ENCODE results near the gene MAN2A1. TPM values are rescaled to one million over a fixed set of nuclear protein-coding genes. Genes with fewer than 3 reads are reported as not detected.

MAN2A1 gene
- total RNA-seq, 3 donors from 2014 or later, result 28.2 to 31.8 (median 30.4) TPM

- no peaks in the 10 kb centered on the region for H3K9me3 Mint-ChIP-seq
- no peak for ATAC-seq
- no peak overlapping the region for H3K4me3 Mint-ChIP-seq
- DNase-seq, result no peak
- H3K4me1 Mint-ChIP-seq (ENCODE audit: low read depth), result peaks cover 12% of the 10 kb centered on the region
- H3K27me3 Mint-ChIP-seq (ENCODE audit: low read depth), result no peaks in the 10 kb centered on the region
- H3K36me3 Mint-ChIP-seq (ENCODE audit: insufficient read depth), result peaks cover 51% of the 10 kb centered on the region
These were observed 77.7 kb downstream of the MAN2A1 start for GRCh38 chr5:109767184-109767995.

- Mint-ChIP-seq H3K27me3 (ENCODE audit: low read depth) (no peaks in the 10 kb centered on the region), H3K9me3 (no peaks in the 10 kb centered on the region), H3K4me3 (no peak overlapping the region), H3K36me3 (ENCODE audit: insufficient read depth) (peaks cover 49% of the 10 kb centered on the region), H3K4me1 (ENCODE audit: low read depth) (peaks cover 11% of the 10 kb centered on the region)
- no peak for DNase-seq
- no peak for ATAC-seq
These were observed 78.3 kb downstream of the MAN2A1 start for GRCh38 chr5:109767997-109768396.

GRCh38 chr5:109769597-109770291 lies 80.0 kb downstream of the MAN2A1 start:
- Mint-ChIP-seq H3K36me3 (ENCODE audit: insufficient read depth) (peaks cover 50% of the 10 kb centered on the region), H3K4me1 (ENCODE audit: low read depth) (peaks cover 11% of the 10 kb centered on the region), H3K9me3 (no peaks in the 10 kb centered on the region), H3K4me3 (no peak overlapping the region), H3K27me3 (ENCODE audit: low read depth) (no peaks in the 10 kb centered on the region)
- DNase-seq, result no peak
- ATAC-seq, result no peak

- H3K4me1 Mint-ChIP-seq (ENCODE audit: low read depth), result peaks cover 5% of the 10 kb centered on the region
- peaks cover 41% of the 10 kb centered on the region for H3K36me3 Mint-ChIP-seq (ENCODE audit: insufficient read depth)
- no peaks in the 10 kb centered on the region for H3K9me3 Mint-ChIP-seq
- no peak for DNase-seq
- no peaks in the 10 kb centered on the region for H3K27me3 Mint-ChIP-seq (ENCODE audit: low read depth)
- ATAC-seq, result no peak
- H3K4me3 Mint-ChIP-seq, result no peak overlapping the region
These were observed 85.4 kb downstream of the MAN2A1 start for GRCh38 chr5:109775130-109775529.

- peaks cover 6% of the 10 kb centered on the region for H3K4me1 Mint-ChIP-seq (ENCODE audit: low read depth)
- no peak overlapping the region for H3K4me3 Mint-ChIP-seq
- DNase-seq (no peak), ATAC-seq (no peak)
- H3K9me3 Mint-ChIP-seq, result no peaks in the 10 kb centered on the region
- peaks cover 34% of the 10 kb centered on the region for H3K36me3 Mint-ChIP-seq (ENCODE audit: insufficient read depth)
- no peaks in the 10 kb centered on the region for H3K27me3 Mint-ChIP-seq (ENCODE audit: low read depth)
These were observed 89.5 kb downstream of the MAN2A1 start for GRCh38 chr5:109779036-109779735.

- no peak overlapping the region for H3K4me3 Mint-ChIP-seq
- DNase-seq (no peak), ATAC-seq (no peak)
- peaks cover 19% of the 10 kb centered on the region for H3K4me1 Mint-ChIP-seq (ENCODE audit: low read depth)
- no peaks in the 10 kb centered on the region for H3K9me3 Mint-ChIP-seq
- H3K36me3 Mint-ChIP-seq (ENCODE audit: insufficient read depth), result peaks cover 30% of the 10 kb centered on the region
- no peaks in the 10 kb centered on the region for H3K27me3 Mint-ChIP-seq (ENCODE audit: low read depth)
These were observed 95.0 kb downstream of the MAN2A1 start for GRCh38 chr5:109784687-109785086.

GRCh38 chr5:109786206-109786855 lies 96.6 kb downstream of the MAN2A1 start:
- H3K9me3 Mint-ChIP-seq, result no peaks in the 10 kb centered on the region
- no peaks in the 10 kb centered on the region for H3K27me3 Mint-ChIP-seq (ENCODE audit: low read depth)
- peaks cover 26% of the 10 kb centered on the region for H3K36me3 Mint-ChIP-seq (ENCODE audit: insufficient read depth)
- no peak for ATAC-seq
- no peak for DNase-seq
- peaks cover 22% of the 10 kb centered on the region for H3K4me1 Mint-ChIP-seq (ENCODE audit: low read depth)
- no peak overlapping the region for H3K4me3 Mint-ChIP-seq

GRCh38 chr5:109788596-109788995 lies 98.9 kb downstream of the MAN2A1 start:
- Mint-ChIP-seq H3K4me3 (peak overlapping the region; percentile 0), H3K36me3 (ENCODE audit: insufficient read depth) (peaks cover 28% of the 10 kb centered on the region), H3K27me3 (ENCODE audit: low read depth) (no peaks in the 10 kb centered on the region), H3K9me3 (no peaks in the 10 kb centered on the region), H3K4me1 (ENCODE audit: low read depth) (peaks cover 22% of the 10 kb centered on the region)
- no peak for DNase-seq
- peak in 1 of 2 donors; percentile 48 for ATAC-seq

GRCh38 chr5:109792613-109793012 lies 102.9 kb downstream of the MAN2A1 start:
- no peak for ATAC-seq
- no peak for DNase-seq
- Mint-ChIP-seq H3K36me3 (ENCODE audit: insufficient read depth) (peaks cover 35% of the 10 kb centered on the region), H3K9me3 (no peaks in the 10 kb centered on the region), H3K4me3 (no peak overlapping the region), H3K4me1 (ENCODE audit: low read depth) (peaks cover 14% of the 10 kb centered on the region), H3K27me3 (ENCODE audit: low read depth) (no peaks in the 10 kb centered on the region)

- DNase-seq (no peak), ATAC-seq (no peak)
- H3K27me3 Mint-ChIP-seq (ENCODE audit: low read depth), result no peaks in the 10 kb centered on the region
- H3K9me3 Mint-ChIP-seq, result no peaks in the 10 kb centered on the region
- H3K4me1 Mint-ChIP-seq (ENCODE audit: low read depth), result peaks cover 4% of the 10 kb centered on the region
- peaks cover 54% of the 10 kb centered on the region for H3K36me3 Mint-ChIP-seq (ENCODE audit: insufficient read depth)
- no peak overlapping the region for H3K4me3 Mint-ChIP-seq
These were observed 114.1 kb downstream of the MAN2A1 start for GRCh38 chr5:109803854-109804253.

- Mint-ChIP-seq H3K27me3 (ENCODE audit: low read depth) (no peaks in the 10 kb centered on the region), H3K9me3 (peaks cover 8% of the 10 kb centered on the region), H3K36me3 (ENCODE audit: insufficient read depth) (peaks cover 58% of the 10 kb centered on the region), H3K4me1 (ENCODE audit: low read depth) (peaks cover 8% of the 10 kb centered on the region), H3K4me3 (no peak overlapping the region)
- DNase-seq (no peak), ATAC-seq (no peak)
These were observed 115.7 kb downstream of the MAN2A1 start for GRCh38 chr5:109805472-109805871.

- Mint-ChIP-seq H3K4me3 (no peak overlapping the region), H3K9me3 (peaks cover 8% of the 10 kb centered on the region), H3K4me1 (ENCODE audit: low read depth) (peaks cover 8% of the 10 kb centered on the region), H3K27me3 (ENCODE audit: low read depth) (no peaks in the 10 kb centered on the region), H3K36me3 (ENCODE audit: insufficient read depth) (peaks cover 59% of the 10 kb centered on the region)
- DNase-seq (no peak), ATAC-seq (no peak)
These were observed 116.2 kb downstream of the MAN2A1 start for GRCh38 chr5:109805883-109806282.

GRCh38 chr5:109812698-109813097 lies 123.0 kb downstream of the MAN2A1 start:
- no peak for ATAC-seq

GRCh38 chr5:109816732-109817131 lies 127.0 kb downstream of the MAN2A1 start:
- Mint-ChIP-seq H3K36me3 (ENCODE audit: insufficient read depth) (peaks cover 30% of the 10 kb centered on the region), H3K4me3 (no peak overlapping the region), H3K27me3 (ENCODE audit: low read depth) (no peaks in the 10 kb centered on the region), H3K4me1 (ENCODE audit: low read depth) (no peaks in the 10 kb centered on the region), H3K9me3 (no peaks in the 10 kb centered on the region)
- DNase-seq (no peak), ATAC-seq (no peak)

More at GRCh38 chr5:109812698-109813097, 123.0 kb downstream of the MAN2A1 start:
- Mint-ChIP-seq H3K4me1 (ENCODE audit: low read depth) (peaks cover 10% of the 10 kb centered on the region), H3K36me3 (ENCODE audit: insufficient read depth) (peaks cover 40% of the 10 kb centered on the region), H3K27me3 (ENCODE audit: low read depth) (no peaks in the 10 kb centered on the region), H3K4me3 (no peak overlapping the region), H3K9me3 (peaks cover 8% of the 10 kb centered on the region)
- DNase-seq, result no peak
